Lower leg skin (tissue), 4 donors: ENCODE data around the gene SKA1. TPM values are rescaled to one million over a fixed set of nuclear protein-coding genes. Genes with fewer than 3 reads are reported as not detected.

Experiments used
- DNase-seq, 2 donors: peaks; one replicate each; pipeline ENCODE4 v3.0.0-alpha.2; 2019; ENCODE audit warnings: low spot score in 2 of 2
- H3K4me3 ChIP-seq: fragments of 200-600 bp; sonication (generic); 2 replicates; pipeline ENCODE4 v1.5.1; 2017; ENCODE audit warnings: mild to moderate bottlenecking, low read depth; ENCODE audit not compliant: poor library complexity, severe bottlenecking
- CTCF ChIP-seq, 3 donors: fragments of 450-650 bp; IDR thresholded peaks; one replicate each; pipeline ENCODE4 v1.5.1; 2016; ENCODE audit warnings: antibody characterized with exemption in 3 of 3, mild to moderate bottlenecking in 3 of 3, moderate library complexity in 2 of 3
- POLR2A ChIP-seq, 2 donors: fragments of 450-650 bp; IDR thresholded peaks; one replicate each; pipeline ENCODE4 v1.6.1; 2016 to 2017; ENCODE audit warnings: antibody characterized with exemption in 2 of 2, mild to moderate bottlenecking in 1 of 2, moderate library complexity in 1 of 2
- WGBS, 2 donors: methylation state at CpG; one replicate each; pipeline ENCODE4 v1.1.5; 2018; 5-methylcytosine and 5-hydroxymethylcytosine counted together
- intact Hi-C: fragments of 100-400 bp; cut with DNase I; formaldehyde crosslinking; loops from one replicate; pipeline ENCODE4 v1.15.0; 2023; ENCODE audit warnings: low total_unique reads
- total RNA-seq, 4 donors: library from RNA; depleted of rRNA; stranded (reverse); fragments of >200 nt; gene quantifications; one replicate each; pipeline ENCODE4 v1.1.0, GENCODE V29; 2016

SKA1 gene
- total RNA-seq, 4 donors from 2014 or later, result 0.07 to 0.68 (median 0.27) TPM

GRCh38 chr18:50374220-50374752 lies 560 bp upstream of the SKA1 start:
- H3K4me3 ChIP-seq, result no peak overlapping the region
- intact Hi-C loops, result no loop called here
- no peak for DNase-seq
- 73 to 77% methylated on average over 8 of the region's 8 CpGs for whole genome bisulfite sequencing, 2 donors
- TF ChIP-seq CTCF (IDR thresholded peaks at IDR 0.05), result no peak
- no peak for TF ChIP-seq POLR2A (IDR thresholded peaks at IDR 0.05)

- H3K4me3 ChIP-seq, result no peak overlapping the region
- TF ChIP-seq CTCF (IDR thresholded peaks at IDR 0.05) (no peak), POLR2A (IDR thresholded peaks at IDR 0.05) (no peak)
- WGBS, 2 donors, result 87 to 89% methylated on average over 5 of the region's 5 CpGs
- intact Hi-C loops, result no loop called here
- DNase-seq, result no peak
Measured at GRCh38 chr18:50377061-50377798, 2.4 kb downstream of the SKA1 start.

GRCh38 chr18:50388988-50389387 lies 14.1 kb downstream of the SKA1 start:
- DNase-seq, result no peak
- intact Hi-C loops, result no loop called here
- TF ChIP-seq POLR2A (IDR thresholded peaks at IDR 0.05) (no peak), CTCF (IDR thresholded peaks at IDR 0.05) (no peak)
- 85 to 95% methylated on average over 2 of the region's 2 CpGs for WGBS, 2 donors
- H3K4me3 ChIP-seq, result no peak overlapping the region

GRCh38 chr18:50393802-50394201 lies 19.0 kb downstream of the SKA1 start:
- intact Hi-C loops, result no loop called here
- WGBS, 2 donors, result 97 to 100% methylated on average over 3 of the region's 3 CpGs

GRCh38 chr18:50395093-50395492 lies 20.2 kb downstream of the SKA1 start:
- 90 to 91% methylated on average over 2 of the region's 2 CpGs for WGBS, 2 donors
- DNase-seq, result no peak
- TF ChIP-seq CTCF (IDR thresholded peaks at IDR 0.05) (no peak), POLR2A (IDR thresholded peaks at IDR 0.05) (no peak)
- H3K4me3 ChIP-seq, result no peak overlapping the region
- intact Hi-C loops, result no loop called here

More at GRCh38 chr18:50393802-50394201, 19.0 kb downstream of the SKA1 start:
- no peak for DNase-seq
- TF ChIP-seq POLR2A (IDR thresholded peaks at IDR 0.05) (no peak), CTCF (IDR thresholded peaks at IDR 0.05) (no peak)
- no peak overlapping the region for H3K4me3 ChIP-seq
